PC-9 (cell line): ENCODE data around the gene C4orf54.

Experiments used
- EZH2 ChIP-seq: fragments of 200-600 bp; sonication (generic); IDR thresholded peaks from 2 replicates; pipeline ENCODE4 v1.8.0; 2017; ENCODE audit warnings: antibody characterized with exemption, low read depth
- TF ChIP-seq, protein P1 (sequence below): fragments of 200-600 bp; sonication (generic); conservative IDR thresholded peaks from 2 replicates; pipeline ENCODE4 v1.6.1; 2017; ENCODE audit warnings: mixed run types, antibody characterized with exemption, mild to moderate bottlenecking, moderate library complexity

DNA sequence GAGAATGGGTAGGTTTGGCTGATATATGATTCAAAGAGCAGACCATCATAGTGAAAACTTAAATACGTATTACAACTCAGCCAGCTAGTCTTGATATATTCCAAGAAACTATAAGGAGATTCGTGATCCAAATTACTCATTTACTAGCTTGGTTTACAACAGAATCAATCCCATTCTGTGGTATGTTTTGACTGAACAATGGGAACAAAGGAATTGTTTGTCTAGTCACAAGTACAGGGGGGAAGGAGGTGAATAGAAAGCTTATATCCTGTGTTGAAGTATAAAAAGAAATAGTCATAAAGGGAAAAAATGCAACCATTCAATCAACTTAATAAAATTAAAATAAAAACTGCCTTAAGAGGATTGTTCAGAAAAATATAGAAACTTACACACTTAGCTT, 17.0 kb downstream of the C4orf54 start:
- TF ChIP-seq, protein P1, sequence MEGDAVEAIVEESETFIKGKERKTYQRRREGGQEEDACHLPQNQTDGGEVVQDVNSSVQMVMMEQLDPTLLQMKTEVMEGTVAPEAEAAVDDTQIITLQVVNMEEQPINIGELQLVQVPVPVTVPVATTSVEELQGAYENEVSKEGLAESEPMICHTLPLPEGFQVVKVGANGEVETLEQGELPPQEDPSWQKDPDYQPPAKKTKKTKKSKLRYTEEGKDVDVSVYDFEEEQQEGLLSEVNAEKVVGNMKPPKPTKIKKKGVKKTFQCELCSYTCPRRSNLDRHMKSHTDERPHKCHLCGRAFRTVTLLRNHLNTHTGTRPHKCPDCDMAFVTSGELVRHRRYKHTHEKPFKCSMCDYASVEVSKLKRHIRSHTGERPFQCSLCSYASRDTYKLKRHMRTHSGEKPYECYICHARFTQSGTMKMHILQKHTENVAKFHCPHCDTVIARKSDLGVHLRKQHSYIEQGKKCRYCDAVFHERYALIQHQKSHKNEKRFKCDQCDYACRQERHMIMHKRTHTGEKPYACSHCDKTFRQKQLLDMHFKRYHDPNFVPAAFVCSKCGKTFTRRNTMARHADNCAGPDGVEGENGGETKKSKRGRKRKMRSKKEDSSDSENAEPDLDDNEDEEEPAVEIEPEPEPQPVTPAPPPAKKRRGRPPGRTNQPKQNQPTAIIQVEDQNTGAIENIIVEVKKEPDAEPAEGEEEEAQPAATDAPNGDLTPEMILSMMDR: no peak
- TF ChIP-seq EZH2: no peak
